Neuronal stem cell (in vitro differentiated cells): Measurements from ENCODE around the gene PLS1.

ENCODE experiments used
- DNase-seq: peaks from one replicate; pipeline ENCODE4 v3.0.0-alpha.2; 2013; ENCODE audit warnings: low spot score
- H2AFZ ChIP-seq: one replicate; pipeline ENCODE4 v1.6.1; 2013; ENCODE audit warnings: mild to moderate bottlenecking, low read length, inconsistent platforms
- H2AK5ac ChIP-seq: 2 replicates; pipeline ENCODE4 v1.6.1; 2013; ENCODE audit warnings: low read depth, mild to moderate bottlenecking, inconsistent platforms, low read length, moderate library complexity, mixed read lengths
- H2BK120ac ChIP-seq: 2 replicates; pipeline ENCODE4 v1.6.1; 2013; ENCODE audit warnings: low read depth, mild to moderate bottlenecking, inconsistent platforms, low read length, moderate library complexity, mixed read lengths
- H2BK12ac ChIP-seq: one replicate; pipeline ENCODE4 v1.6.1; 2013; ENCODE audit warnings: low read length, inconsistent platforms
- H2BK15ac ChIP-seq: 2 replicates; pipeline ENCODE4 v1.6.1; 2013; ENCODE audit warnings: mild to moderate bottlenecking, low read length, inconsistent platforms, mixed read lengths
- H2BK5ac ChIP-seq: one replicate; pipeline ENCODE4 v1.6.1; 2013; ENCODE audit warnings: inconsistent platforms, mild to moderate bottlenecking, low read length, moderate library complexity
- H3K14ac ChIP-seq: one replicate; pipeline ENCODE4 v1.6.1; 2013; ENCODE audit warnings: low read length, inconsistent platforms
- H3K18ac ChIP-seq: 2 replicates; pipeline ENCODE4 v1.6.1; 2013; ENCODE audit warnings: low read length, inconsistent platforms
- H3K23ac ChIP-seq: 2 replicates; pipeline ENCODE4 v1.6.1; 2013; ENCODE audit warnings: low read depth, mild to moderate bottlenecking, mixed read lengths, low read length, inconsistent platforms; ENCODE audit not compliant: poor library complexity
- H3K27ac ChIP-seq: replicated peaks from 3 replicates; pipeline ENCODE4 v1.5.1; 2013; ENCODE audit warnings: low read length, inconsistent platforms
- H3K27me3 ChIP-seq, 3 experiments: 2 replicates each; pipeline ENCODE4 v1.6.1; 2013; ENCODE audit warnings: low read length in 3 of 3, mild to moderate bottlenecking in 2 of 3, inconsistent platforms in 1 of 3, low read depth in 1 of 3, mixed read lengths in 1 of 3, moderate library complexity in 1 of 3; ENCODE audit not compliant: control insufficient read depth in 3 of 3, insufficient read depth in 3 of 3
- H3K36me3 ChIP-seq, 2 donors: replicated peaks in 1 of 2; 2 replicates each; pipeline ENCODE4 v1.6.1; 2013; ENCODE audit warnings: low read length in 2 of 2; ENCODE audit not compliant: control insufficient read depth in 2 of 2, insufficient read depth in 2 of 2
- H3K4ac ChIP-seq: 2 replicates; pipeline ENCODE4 v1.6.1; 2013; ENCODE audit warnings: inconsistent platforms, mild to moderate bottlenecking, low read length, moderate library complexity
- H3K4me1 ChIP-seq, 2 donors: 1 replicate in 1 of 2; 2 replicates in 1 of 2; pipeline ENCODE4 v1.6.1; 2013; ENCODE audit warnings: low read length in 2 of 2, low read depth in 1 of 2; ENCODE audit not compliant: control insufficient read depth in 2 of 2, insufficient read depth in 1 of 2
- H3K4me2 ChIP-seq: one replicate; pipeline ENCODE4 v1.6.1; 2013; ENCODE audit warnings: mild to moderate bottlenecking, low read length, inconsistent platforms; ENCODE audit not compliant: insufficient read depth, poor library complexity, severe bottlenecking
- H3K4me3 ChIP-seq, 2 donors: 2 replicates each; pipeline ENCODE4 v1.5.1; 2013; ENCODE audit warnings: low read length in 2 of 2, mild to moderate bottlenecking in 2 of 2, inconsistent platforms in 1 of 2, moderate library complexity in 1 of 2
- H3K79me1 ChIP-seq: one replicate; pipeline ENCODE4 v1.6.1; 2013; ENCODE audit warnings: low read depth, mild to moderate bottlenecking, inconsistent platforms, low read length, moderate library complexity
- H3K9ac ChIP-seq: one replicate; pipeline ENCODE4 v1.6.1; 2013; ENCODE audit warnings: mild to moderate bottlenecking, low read depth, low read length, inconsistent platforms; ENCODE audit not compliant: poor library complexity
- H3K9me3 ChIP-seq, 2 donors: replicated peaks in 1 of 2; 2 replicates each; pipeline versions ENCODE3 to v1.6.1; 2013; ENCODE audit warnings: low read length in 2 of 2, mild to moderate bottlenecking in 2 of 2, inconsistent platforms in 1 of 2, low read depth in 1 of 2, mixed read lengths in 1 of 2, moderate library complexity in 1 of 2; ENCODE audit not compliant: control insufficient read depth in 2 of 2, insufficient read depth in 1 of 2
- H4K8ac ChIP-seq: one replicate; pipeline ENCODE4 v1.6.1; 2013; ENCODE audit warnings: low read depth, mild to moderate bottlenecking, inconsistent platforms, low read length, moderate library complexity
- H4K91ac ChIP-seq: one replicate; pipeline ENCODE4 v1.6.1; 2013; ENCODE audit warnings: low read length, low read depth, mild to moderate bottlenecking, inconsistent platforms; ENCODE audit not compliant: poor library complexity
- WGBS, 2 donors: extraction: QIAGEN DNeasy Blood & Tissue Kit; methylation state at CpG; one replicate each; pipeline ENCODE4 v1.1.7; 2013; ENCODE audit warnings: missing lambda C conversion rate in 2 of 2, mixed read lengths in 1 of 2; ENCODE audit not compliant: insufficient read length in 2 of 2, insufficient replicate concordance in 1 of 2; ENCODE audit errors: extremely low coverage in 2 of 2; 5-methylcytosine and 5-hydroxymethylcytosine counted together

Gene PLS1

GRCh38 chr3:142664819-142665218 lies 68.6 kb downstream of the PLS1 start:
- H2BK5ac ChIP-seq = no peak overlapping the region
- no peak overlapping the region for H3K27ac ChIP-seq
- H4K8ac ChIP-seq = no peak overlapping the region
- no peaks in the 10 kb centered on the region for H3K9me3 ChIP-seq
- no peak for DNase-seq
- no peaks in the 10 kb centered on the region for H3K36me3 ChIP-seq
- no peak overlapping the region for H2BK15ac ChIP-seq
- H3K27me3 ChIP-seq = no peaks in the 10 kb centered on the region
- H2BK12ac ChIP-seq = no peak overlapping the region
- H3K4ac ChIP-seq = no peak overlapping the region
- H3K23ac ChIP-seq = no peak overlapping the region
- no peak overlapping the region for H3K4me2 ChIP-seq
- no peak overlapping the region for H2AK5ac ChIP-seq
- WGBS, 2 donors = no CpG with 5 or more reads among the region's 2 CpGs
- H3K9ac ChIP-seq = no peak overlapping the region
- no peaks in the 10 kb centered on the region for H3K79me1 ChIP-seq
- H2BK120ac ChIP-seq = no peak overlapping the region
- H3K18ac ChIP-seq = no peak overlapping the region
- no peak overlapping the region for H4K91ac ChIP-seq
- H2AFZ ChIP-seq = no peak overlapping the region
- no peak overlapping the region for H3K4me3 ChIP-seq
- H3K14ac ChIP-seq = no peak overlapping the region
- H3K4me1 ChIP-seq = no peaks in the 10 kb centered on the region

DNA sequence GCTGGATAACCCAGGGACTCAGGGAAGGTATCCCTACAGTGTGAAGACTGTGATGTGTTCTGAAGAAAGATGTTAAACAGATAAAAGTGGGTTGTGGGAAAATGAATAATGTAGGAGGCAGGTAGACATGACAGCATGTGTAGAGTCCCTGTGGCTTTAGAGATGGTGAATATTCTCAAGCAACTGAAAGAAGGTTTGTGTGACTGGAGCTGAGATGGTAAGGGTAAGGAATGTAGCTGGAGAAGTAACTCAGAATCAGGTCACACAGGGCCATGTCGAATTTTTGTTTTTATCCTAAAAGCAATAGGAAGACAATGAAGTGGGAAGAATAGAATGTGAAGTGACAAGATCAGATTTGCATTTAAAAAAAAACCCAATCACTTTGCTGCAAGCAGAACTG lies 73.9 kb downstream of the PLS1 start:
- Histone ChIP-seq H2AFZ (no peak overlapping the region), H3K4me3 (no peak overlapping the region), H2BK5ac (no peak overlapping the region), H3K18ac (no peak overlapping the region), H2BK12ac (no peak overlapping the region), H3K14ac (no peak overlapping the region), H3K27me3 (no peaks in the 10 kb centered on the region), H3K4me2 (no peak overlapping the region), H2AK5ac (no peak overlapping the region), H3K23ac (no peak overlapping the region), H2BK120ac (no peak overlapping the region), H3K27ac (no peak overlapping the region), H3K9me3 (no peaks in the 10 kb centered on the region), H4K8ac (no peak overlapping the region), H3K4me1 (peaks cover 0 to 2% of the 10 kb centered on the region in 2 donors), H3K9ac (no peak overlapping the region), H3K4ac (no peak overlapping the region), H4K91ac (no peak overlapping the region), H3K79me1 (no peaks in the 10 kb centered on the region), H3K36me3 (no peaks in the 10 kb centered on the region), H2BK15ac (no peak overlapping the region)
- WGBS, 2 donors = no CpG with 5 or more reads among the region's 1 CpG
- DNase-seq = no peak

- no peak overlapping the region for H2BK12ac ChIP-seq
- no CpG with 5 or more reads among the region's 2 CpGs for WGBS, 2 donors
- H3K9me3 ChIP-seq = no peaks in the 10 kb centered on the region
Measured at GRCh38 chr3:142676151-142676550, 80.0 kb downstream of the PLS1 start.

DNA sequence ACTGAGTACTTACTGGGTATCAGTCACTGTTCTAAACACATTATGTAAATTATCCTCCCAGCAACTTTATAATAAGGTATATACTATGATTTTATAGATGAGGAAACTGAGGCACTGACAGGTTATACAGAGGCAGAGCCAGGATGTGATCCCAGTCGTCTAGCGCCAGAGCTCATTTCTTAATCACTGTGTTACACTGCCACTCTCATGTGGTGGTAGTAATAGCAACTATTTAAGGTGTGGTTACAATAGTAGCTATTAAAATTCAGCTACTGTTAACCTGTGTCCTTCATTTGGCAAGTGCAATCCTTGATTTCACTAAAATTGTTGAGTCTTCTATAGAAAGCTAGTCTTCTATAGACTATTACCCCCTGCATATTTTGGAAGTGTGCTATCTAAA lies 84.5 kb downstream of the PLS1 start:
- Histone ChIP-seq H3K9ac (no peak overlapping the region), H2AFZ (no peak overlapping the region), H3K4me2 (no peak overlapping the region), H2AK5ac (no peak overlapping the region), H3K36me3 (no peaks in the 10 kb centered on the region), H2BK15ac (no peak overlapping the region), H3K79me1 (peaks cover 2% of the 10 kb centered on the region), H3K9me3 (no peaks in the 10 kb centered on the region), H3K4ac (no peak overlapping the region), H3K4me3 (no peak overlapping the region), H4K91ac (no peak overlapping the region), H3K14ac (no peak overlapping the region), H2BK120ac (no peak overlapping the region), H2BK12ac (no peak overlapping the region), H3K23ac (no peak overlapping the region), H3K18ac (no peak overlapping the region), H4K8ac (no peak overlapping the region), H3K27ac (no peak overlapping the region), H2BK5ac (no peak overlapping the region), H3K27me3 (no peaks in the 10 kb centered on the region), H3K4me1 (no peaks in the 10 kb centered on the region)
- no peak for DNase-seq
- no CpG with 5 or more reads among the region's 2 CpGs for WGBS, 2 donors

More at GRCh38 chr3:142676151-142676550, 80.0 kb downstream of the PLS1 start:
- no peak overlapping the region for H3K18ac ChIP-seq
- H3K4me1 ChIP-seq = no peaks in the 10 kb centered on the region
- H2AK5ac ChIP-seq = no peak overlapping the region
- no peak overlapping the region for H2AFZ ChIP-seq
- H2BK5ac ChIP-seq = no peak overlapping the region
- DNase-seq = no peak
- no peak overlapping the region for H3K14ac ChIP-seq
- H3K23ac ChIP-seq = no peak overlapping the region
- H3K27ac ChIP-seq = no peak overlapping the region
- no peaks in the 10 kb centered on the region for H3K36me3 ChIP-seq
- no peak overlapping the region for H2BK120ac ChIP-seq
- H3K79me1 ChIP-seq = peaks cover 2% of the 10 kb centered on the region
- H3K4ac ChIP-seq = no peak overlapping the region
- H3K27me3 ChIP-seq = no peaks in the 10 kb centered on the region
- H4K8ac ChIP-seq = no peak overlapping the region
- no peak overlapping the region for H4K91ac ChIP-seq
- no peak overlapping the region for H3K9ac ChIP-seq
- no peak overlapping the region for H3K4me2 ChIP-seq
- no peak overlapping the region for H2BK15ac ChIP-seq
- no peak overlapping the region for H3K4me3 ChIP-seq
